ENCODE measurements around the gene KCNQ2.

Gene KCNQ2

DNA sequence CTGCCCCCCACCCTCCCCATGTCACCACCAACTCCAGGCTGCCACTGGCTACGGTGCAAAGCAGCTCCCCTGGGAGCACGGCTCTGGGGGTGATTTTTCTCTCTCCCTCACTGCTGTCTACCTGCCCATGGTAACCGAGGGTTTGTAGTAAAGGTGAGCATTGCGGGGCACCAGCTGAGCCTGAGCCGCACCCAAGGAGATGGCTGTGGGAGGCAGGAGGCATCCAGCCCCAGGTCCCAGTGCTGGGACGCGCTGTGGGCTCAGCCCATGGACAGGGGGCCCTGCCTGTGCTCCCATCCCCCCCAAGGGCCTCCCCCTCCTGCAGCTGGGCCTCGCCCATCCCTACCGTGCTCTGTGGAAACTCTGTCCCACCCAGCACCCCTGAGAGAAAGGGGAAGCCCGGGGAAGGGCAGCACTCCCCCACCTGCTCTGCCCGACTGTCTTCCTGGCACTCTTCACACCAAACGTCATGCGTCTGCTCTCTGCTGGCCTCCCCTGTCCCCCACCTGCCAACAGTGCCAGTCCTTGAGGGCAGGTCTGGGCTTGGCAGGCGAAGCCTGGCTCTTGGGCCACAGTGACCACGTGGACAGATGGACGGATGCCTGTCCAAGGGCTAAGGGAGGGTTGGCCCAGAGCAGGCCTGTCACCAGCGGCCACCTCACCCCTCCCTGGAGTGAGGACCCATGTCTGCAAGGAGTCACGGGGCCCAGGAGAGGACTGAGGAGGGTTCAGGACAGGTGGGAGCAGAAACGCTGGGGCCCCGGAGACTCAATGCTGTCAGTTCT lies 107.5 kb downstream of the KCNQ2 start:
- DNase-seq = no peak

DNA sequence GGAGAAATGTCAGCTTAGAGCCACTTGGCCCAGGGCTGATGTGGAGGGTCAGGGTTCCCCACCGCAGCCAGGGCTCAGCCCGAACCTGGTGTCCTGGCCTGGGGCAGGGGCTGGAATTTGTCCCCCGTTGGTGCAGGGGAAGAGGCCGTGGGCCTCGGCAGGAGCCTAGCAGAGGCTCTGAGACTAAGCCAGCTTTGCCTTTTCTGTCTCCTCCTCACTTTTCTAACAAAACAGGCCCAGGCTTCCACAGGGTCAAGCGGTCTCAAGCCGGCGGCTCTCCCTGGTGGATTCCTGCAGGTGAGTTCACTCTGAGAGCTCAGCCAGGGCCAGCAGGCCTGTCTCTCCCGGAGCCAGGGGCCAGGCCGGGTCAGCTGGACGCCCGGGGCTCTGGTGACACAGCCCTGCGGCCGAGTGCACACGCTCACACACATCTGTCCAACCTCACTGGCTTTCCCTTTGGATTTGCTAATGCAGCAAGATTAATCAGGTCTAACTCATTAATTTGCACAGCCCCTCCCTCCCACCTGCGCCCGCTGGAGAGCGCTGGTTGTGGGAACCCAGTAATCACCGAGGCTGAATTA lies 108.4 kb downstream of the KCNQ2 start:
- DNase-seq = no peak

- no peak for DNase-seq
Observed at GRCh38 chr20:63363013-63363957, 109.2 kb downstream of the KCNQ2 start.

DNA sequence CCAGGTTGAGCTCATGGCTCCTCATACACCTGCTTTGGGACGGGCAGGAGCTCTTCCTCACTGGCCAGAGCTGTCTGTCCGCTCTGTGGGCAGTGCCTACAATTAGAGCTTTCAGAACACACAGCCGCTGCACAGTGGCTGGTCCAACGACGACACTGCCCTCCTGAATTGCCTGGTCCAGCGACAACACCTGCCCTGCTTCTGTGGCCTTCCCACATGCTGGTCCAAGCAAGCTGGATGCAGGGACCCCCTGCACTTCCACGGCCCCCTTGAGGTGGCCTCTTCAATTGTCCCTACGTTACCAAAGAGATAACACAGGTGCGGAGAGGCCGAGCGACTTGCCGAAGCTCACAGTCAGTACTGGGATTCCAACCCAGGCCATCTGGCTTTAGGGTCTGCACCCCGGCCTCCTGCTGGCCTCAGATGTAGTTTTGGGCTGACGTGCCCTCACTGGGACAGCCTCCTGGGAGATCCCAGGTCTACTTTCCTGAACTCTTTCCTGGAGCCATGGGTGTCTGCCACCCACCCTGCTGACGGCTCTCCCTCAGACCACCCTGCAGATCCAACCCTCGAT lies 109.9 kb downstream of the KCNQ2 start:
- no peak for DNase-seq

- no peak for DNase-seq
Observed at GRCh38 chr20:63361519-63362435, 110.7 kb downstream of the KCNQ2 start.

DNA sequence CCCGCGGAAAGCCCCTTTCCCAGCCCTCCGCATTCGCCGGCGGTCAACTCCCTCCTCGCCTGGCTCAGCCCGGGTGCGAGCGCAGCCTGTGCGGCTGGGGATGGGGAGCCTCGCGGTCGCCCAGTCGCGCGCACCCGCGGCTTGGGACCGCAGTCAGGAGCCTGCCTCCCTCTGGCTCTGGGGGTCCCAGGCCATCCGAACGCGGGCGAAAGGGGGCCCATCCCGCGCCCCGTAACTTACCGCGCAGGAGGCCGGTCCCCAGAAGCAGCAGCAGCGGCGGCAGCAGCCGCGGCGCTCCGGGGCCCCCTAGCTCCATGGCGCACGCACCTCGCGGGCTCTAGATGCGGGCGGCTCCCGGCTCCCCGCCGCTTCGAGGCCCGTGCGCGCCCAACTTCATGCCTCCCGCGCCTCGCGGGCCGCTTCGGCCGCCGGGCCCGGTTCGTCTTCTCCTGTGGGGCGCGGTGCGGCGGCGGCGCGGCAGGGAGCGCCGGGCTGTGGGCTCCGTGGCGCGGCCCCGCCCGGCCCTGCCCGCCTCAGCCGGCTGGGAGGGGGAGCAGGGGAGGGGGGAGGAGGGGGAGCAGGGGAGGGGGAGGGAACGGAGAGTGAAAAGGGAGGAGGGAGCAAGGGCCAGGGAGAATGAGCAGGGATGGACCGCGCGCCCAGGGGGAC lies 111.5 kb downstream of the KCNQ2 start, which contains the start of gene CHRNA4:
CHRNA4 (minus strand) TSS at position 500 of the 669 bp plus-strand sequence; CDS start at position 316, 184 bp downstream.
- DNase-seq = no peak

DNA sequence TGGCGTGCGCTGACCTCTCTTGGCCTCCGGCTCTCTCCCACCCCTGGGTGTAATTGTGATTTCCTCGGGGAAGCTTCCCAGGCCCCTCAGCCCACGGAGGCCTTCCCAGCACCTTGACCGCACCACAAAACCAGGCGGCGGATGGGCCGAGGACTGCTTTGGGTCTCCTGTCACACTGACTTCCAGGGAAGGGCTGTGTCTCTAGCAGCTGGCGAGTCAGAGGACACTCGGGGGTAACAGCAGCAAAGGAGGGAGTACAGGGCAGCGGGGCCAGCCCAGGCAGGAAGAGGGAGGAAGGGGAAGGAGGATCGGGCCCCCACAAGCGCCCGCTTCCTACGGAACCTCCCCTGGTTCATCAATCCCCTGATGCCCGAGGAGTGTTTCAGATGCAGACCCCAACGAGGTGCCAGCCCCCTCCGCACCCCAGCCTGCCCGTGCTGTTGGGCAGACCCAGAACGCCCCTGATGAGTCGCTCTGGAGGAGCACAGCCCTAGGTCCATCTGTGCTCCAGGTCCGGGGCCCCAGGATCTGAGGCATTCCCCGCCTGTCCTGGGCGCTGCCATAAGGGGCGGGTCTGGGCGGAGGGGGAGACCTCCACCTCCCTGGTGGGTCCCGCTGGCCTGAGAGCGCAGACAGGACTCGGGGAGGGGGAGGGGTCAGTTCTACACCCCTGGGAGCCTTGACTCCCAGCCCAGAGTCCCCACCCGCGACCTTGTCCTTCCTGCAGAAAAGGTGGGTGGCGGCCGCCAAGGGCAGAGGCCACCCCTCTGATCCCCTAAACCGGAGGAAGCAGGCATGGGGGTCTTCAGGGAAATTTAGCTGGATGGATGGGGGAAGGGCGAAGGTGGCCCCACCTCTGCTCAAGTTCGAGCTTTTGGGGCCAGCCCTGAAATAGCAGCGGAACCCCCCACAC lies 112.3 kb downstream of the KCNQ2 start:
- no peak for DNase-seq

GRCh38 chr20:63359164-63359934 lies 113.1 kb downstream of the KCNQ2 start:
- no peak for DNase-seq

- DNase-seq = no peak
Observed at GRCh38 chr20:63357921-63358905, 114.2 kb downstream of the KCNQ2 start.

DNA sequence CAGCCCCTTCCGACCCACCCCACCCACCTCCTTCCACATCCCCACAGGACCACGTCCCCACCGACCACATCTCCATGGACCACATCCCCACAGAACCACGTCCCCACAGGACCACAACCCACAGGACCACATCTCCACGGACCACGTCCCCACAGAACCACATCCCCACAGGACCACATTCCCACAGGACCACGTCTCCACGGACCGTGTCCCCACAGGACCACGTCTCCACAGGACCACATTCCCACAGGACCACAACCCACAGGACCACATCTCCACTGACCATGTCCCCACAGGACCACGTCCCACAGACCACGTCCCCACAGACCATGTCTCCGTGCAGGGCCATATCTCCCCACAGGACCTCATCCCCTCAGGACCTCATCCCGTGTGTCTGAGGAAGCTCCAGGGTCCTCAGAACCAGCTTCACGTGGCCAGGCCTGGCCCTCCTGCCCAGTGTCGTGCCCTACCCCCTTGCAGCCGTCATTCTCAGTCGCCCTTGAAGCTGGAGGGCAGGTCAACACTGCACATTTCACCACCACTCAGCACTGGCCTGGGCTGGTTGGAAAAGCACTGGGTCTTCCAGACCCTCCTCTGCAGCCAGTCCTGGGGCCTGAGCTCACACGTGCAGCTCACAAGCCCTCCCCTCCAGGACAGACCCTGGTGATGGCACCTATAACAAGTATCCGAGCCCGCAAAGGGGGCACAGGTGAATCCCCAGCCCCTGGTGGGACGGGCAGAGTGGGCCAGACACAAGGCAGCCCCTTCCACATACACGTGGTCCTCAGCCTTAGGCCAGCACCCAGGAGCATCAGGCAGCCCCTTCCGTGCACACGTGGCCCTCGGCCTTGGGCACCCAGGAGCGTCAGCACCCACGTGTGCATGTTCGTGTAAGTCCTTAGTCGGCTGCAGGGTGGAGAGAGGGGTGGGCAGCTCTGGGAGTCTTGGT lies 115.2 kb downstream of the KCNQ2 start:
- no peak for DNase-seq

DNA sequence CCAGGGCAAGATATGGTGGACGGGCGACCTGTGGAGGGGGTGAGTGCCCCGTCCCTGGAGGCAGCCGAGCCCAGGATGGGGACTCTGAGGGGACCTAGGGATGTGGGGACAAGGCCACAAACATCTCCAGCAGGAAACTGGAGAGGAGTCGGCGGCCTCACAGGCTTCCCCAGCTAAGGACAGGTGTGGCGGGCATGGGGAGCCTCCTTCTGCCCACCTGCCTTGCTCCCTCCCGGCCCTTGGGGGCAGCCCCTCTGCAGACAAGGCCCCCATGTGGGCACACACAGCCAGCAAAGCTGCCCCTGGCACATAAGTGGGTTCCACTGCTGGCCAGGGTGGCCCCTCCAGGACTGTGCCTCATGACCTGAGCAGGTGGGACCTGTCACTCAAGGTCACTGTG lies 115.9 kb downstream of the KCNQ2 start:
- DNase-seq = no peak

GRCh38 chr20:63355781-63356295 lies 116.6 kb downstream of the KCNQ2 start:
- DNase-seq = no peak

DNA sequence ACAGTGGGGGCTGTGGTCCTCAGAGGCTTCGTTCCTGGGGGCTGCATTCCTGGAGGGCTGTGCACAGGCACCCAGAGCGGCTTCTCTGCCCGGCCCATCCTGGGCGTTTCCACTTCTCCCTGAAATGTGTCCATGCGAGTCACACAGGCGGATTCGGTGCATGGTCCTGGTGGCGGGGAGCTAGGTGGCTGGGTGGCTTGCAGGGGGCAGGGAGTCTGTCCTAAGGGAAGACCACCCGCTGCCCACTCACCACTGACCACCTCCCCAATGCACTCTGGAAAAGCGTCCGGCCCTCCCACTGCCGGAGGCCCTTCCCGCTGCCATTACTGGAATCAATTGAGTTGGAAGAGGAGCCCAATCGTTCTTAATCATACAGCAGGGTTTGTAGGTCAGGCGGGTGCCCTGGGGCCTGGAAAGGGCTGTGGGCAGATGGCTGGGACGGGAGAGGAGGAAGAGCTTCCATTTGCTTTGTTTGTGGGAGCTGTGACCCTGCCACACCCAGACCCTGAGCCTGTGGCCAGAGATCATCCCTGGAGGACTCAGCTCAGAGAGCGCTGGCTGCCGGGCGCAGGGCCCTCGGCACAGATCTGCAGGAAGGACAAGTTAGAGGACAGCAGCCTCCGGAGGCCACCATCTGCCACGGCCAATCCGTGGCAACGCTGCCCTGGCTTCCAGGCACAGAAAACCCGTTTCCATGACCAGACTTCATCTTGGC lies 117.7 kb downstream of the KCNQ2 start:
- no peak for DNase-seq

GRCh38 chr20:63352811-63353221 lies 119.6 kb downstream of the KCNQ2 start:
- no peak for DNase-seq

DNA sequence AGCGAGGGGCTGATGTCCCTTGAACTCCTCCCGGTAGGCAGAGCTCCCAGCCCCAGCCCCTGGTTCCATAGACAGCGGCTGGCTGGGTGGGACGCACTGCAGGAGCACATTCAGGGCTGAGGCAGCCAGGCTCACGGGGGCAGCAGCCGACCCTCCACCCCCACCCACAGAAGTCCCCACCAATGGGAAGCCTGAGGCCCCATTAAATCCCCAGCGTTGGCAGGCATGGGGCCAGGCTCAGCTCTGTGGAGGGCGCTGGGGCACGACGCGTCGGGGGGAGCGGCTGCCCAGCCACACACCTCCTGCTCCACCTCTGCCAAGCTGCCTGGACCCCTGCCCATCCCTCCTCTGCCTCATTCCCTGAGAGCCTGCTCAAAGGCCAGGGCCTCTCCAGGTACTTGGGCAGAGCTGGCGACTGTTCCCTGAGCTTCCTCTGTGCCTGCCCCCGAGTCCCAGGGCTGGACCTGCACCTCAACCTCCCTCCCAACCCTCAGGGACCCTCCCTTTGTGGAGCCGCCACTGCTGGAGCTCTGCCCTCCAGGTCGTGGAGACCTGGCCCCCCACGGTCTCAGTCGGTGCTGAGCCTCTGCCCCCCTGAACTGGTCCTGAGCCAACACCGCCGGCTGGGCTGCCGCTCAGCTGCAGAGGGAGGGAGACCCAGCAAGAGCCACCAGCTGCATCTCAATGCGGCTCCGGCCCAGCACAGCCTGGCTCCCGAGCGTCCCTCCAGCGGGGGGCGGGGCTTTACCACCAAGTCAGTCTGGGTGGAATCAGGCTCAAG lies 120.5 kb downstream of the KCNQ2 start:
- no peak for DNase-seq
